Stimulated activated CD4-positive, alpha-beta T cell treated with anti-CD3 and anti-CD28 coated beads, Interleukin-4, amount 100 ng/mL, for 48 hours (primary cell): Measurements from ENCODE around the gene DNA2.
"Not testable (repeated sequence)": the region's sequence is repeated elsewhere in the genome, so short reads cannot be mapped to it uniquely, and the experiment has no call there.

ENCODE experiments used
- DNase-seq, 2 donors: peaks; one replicate each; pipeline ENCODE4 v3.0.0-alpha.2; 2020; ENCODE audit warnings: low read depth in 2 of 2

DNA2 gene

DNA sequence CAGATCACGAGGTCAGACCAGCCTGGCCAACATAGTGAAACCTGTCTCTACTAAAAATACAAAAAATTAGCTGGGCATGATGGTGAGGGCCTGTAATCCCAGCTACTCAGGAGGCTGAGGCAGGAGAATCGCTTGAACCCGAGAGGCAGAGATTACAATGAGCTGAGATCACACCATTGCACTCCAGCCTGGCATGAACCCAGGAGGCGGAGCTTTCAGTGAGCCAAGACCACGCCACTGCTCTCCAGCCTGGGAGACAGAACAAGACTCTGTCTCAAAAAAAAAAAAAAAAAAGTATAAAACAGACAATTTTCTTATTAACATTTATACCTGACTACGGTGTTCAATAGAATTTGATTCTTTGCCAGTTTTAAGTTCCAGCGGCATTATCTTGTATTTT is 22.1 kb downstream of the DNA2 start:
- not testable (repeated sequence) for DNase-seq

- DNase-seq: no peak
Observed at GRCh38 chr10:68446179-68446578, 25.6 kb downstream of the DNA2 start.

- no peak for DNase-seq
Observed at GRCh38 chr10:68442971-68443370, 28.8 kb downstream of the DNA2 start.

DNA sequence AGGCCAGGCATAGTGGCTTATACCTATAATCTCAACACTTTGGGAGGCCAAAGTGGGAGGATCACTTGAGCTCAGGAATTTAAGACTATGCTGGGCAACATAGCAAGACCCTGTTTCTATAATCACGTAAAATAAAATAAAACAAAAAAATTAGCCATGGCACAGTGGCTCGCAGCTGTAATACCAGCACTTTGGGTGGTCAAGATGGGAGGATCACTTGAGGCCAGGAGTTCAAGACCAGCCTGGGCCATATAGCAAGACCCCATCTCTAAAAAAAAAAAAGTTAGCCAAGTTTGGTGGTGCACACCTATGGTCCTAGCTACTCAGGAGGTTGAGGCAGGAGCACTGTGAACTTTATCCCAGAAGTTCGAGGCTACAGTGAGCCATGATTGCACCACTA is 30.9 kb downstream of the DNA2 start:
- DNase-seq: no peak

GRCh38 chr10:68435803-68436202 is 36.0 kb downstream of the DNA2 start:
- DNase-seq: no peak

DNA sequence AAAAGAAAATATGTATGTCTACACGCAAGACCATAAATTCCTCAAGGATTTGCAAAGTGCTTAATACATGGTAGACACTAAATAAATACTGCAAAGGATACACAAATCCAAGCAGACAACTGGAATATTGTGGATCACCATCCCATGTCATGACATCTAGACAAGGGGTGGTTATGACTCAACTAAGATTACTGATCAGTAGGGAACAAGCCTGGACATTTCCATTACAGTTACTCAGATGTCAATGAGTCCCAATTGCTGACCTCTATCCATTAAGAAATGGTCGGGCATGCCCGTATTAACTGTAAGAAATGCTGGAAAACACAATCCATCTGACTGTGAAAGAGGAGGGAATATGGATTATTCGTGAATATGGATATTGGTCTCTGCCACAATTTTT is 37.1 kb downstream of the DNA2 start:
- no peak for DNase-seq

DNA sequence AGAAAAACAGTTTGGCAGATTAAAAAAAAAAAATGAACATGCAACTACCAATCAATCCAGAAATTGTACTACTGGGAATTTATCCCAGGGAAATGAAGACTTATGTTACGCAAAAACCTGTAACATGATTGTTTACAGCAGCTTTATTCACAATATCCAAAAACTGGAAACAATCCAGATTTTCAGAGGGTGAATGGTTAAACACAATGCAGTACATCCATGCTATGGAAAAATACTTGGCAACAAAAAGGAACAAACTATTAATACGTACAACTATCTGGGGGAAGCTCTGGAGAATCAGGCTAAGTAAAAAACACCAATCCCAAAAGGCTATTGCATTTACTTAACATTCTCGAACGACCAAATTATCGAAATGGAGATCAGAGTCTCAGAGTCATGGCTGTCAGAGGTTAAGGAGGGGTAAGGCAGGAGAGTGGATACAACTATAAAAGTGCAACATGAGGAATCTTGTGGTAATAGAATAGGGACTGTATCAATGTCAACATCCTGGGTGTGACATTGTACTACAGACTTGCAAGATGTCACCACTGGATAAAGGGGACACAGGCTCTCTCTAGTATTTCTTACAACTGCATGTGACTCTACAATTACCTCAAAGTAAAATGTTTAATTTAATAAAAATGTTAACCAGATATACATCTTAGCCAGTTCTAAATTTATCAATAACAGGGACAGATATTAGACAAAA is 43.2 kb downstream of the DNA2 start:
- no peak for DNase-seq

DNA sequence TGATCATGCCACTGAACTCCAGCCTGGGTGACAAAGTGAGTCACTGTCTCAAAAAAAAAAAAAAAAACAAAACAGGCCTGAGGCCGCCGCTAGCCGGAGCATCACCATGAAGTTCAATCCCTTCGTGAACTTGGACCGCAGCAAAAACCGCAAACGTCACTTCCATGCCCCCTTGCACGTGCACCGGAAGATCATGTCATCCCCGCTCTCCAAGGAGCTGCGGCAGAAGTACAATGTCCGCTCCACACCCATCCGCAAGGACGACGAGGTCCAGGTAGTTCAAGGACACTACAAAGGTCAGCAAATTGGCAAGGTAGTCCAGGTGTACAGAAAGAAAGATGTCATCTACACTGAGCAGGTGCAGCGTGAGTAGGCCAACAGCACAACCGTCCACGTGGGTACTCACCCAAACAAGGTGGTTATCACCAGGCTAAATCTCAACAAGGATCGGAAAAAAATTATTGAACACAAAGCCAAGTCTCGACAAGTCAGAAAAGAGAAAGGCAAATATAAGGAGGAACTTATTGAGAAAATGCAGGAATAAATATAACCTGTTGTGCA is 47.2 kb downstream of the DNA2 start:
- no peak for DNase-seq

GRCh38 chr10:68423522-68423921 is 48.3 kb downstream of the DNA2 start:
- no peak for DNase-seq

DNA sequence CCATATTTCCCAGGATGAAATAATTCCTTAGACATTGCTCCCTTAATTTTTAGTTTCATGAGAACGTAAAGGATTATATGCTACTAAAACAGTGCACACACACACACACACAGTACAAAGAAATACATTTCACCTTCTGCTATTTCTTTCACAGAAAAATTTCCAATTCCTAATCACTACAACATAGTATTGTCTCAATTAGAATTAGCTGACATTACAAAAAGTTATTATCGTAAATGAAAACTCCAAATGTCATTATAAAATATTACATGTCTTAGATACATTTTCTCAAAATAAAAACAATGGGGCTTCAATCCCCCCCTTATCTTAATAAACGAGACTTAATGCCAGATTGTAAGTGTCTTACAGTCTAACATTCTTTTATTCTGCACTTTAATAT is 52.4 kb downstream of the DNA2 start:
- no peak for DNase-seq

- no peak for DNase-seq
Observed at GRCh38 chr10:68408898-68409518, 62.8 kb downstream of the DNA2 start.

GRCh38 chr10:68406815-68407548 is 64.8 kb downstream of the DNA2 start, which contains the start of gene RUFY2:
Gene RUFY2, minus strand, starts transcription at chr10:68407277. Its CDS starts 88 bp downstream, at chr10:68407189.
- peak; percentile 60 to 62 for DNase-seq

DNA sequence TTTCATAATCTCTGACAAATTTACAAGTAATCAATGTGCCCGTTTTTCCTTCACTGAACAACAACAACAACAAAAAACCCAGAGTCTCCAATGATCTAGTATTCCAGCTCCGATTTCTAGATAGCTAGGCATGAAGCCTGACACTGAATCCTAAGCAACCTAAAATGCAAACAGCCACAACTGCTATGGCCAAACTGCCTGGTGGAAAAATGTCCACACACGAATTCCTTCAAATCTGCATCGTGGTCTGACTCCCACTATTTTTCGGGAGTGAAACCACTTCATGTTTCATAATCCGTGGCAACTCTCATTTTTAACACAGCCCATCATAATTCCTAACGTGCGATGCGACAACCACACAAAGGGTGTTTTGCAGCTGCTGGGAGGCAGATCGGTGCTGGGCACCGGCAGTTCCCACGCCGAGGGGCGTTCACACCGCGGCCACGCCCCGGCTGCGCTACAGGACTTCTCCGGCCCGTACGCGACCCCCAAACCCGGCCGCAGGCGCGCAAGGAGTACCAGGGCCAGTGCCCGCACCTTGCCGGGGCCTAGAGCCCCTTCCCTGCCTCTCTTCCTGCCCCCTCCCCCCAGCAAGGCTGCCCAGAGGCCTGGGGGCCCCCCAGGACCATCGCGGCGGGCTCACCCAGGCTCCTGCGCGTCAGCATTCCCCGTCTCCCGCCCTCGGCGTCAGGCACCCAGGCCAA is 65.5 kb downstream of the DNA2 start:
- DNase-seq: peak in 1 of 2 donors; percentile 30

DNA sequence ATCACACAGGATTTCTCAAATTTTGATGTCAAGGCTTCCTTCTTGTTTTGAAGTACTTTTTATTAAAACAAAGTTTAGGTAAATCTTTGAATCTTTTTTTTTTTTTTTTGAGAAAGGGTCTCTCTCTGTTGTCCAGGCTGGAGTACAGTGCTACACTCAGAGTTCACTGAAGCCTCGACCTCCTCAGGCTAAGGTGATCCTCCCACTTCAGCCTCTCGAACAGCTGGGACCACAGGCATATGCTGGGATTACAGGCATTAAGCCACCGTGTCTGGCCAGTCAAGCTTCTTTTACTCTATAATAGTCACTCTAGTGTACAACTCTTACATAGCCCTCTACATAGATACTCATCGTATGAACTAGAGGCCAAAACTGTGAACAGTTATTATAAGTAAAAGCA is 68.1 kb downstream of the DNA2 start:
- no peak for DNase-seq

- DNase-seq: no peak
Observed at GRCh38 chr10:68402276-68402675, 69.5 kb downstream of the DNA2 start.

GRCh38 chr10:68397005-68397404 is 74.8 kb downstream of the DNA2 start:
- no peak for DNase-seq

DNA sequence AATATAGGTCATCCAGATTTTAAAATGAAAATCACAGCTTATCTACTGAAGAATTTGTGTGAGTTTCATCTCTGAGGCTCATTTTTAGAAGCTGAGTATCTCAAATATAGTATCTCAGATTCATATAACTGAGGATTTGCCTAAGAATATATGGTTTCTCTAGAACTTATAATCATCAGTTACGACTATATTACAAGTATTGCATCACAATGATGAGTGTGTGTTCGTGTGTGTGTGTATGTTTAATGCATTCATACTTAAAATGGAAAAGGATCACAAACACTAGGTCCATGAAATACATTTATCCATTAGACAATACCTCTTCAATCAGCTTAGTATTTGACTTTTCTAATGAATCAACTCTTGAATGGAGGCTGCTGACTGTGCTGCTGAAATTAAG is 86.0 kb downstream of the DNA2 start:
- DNase-seq: no peak

DNA sequence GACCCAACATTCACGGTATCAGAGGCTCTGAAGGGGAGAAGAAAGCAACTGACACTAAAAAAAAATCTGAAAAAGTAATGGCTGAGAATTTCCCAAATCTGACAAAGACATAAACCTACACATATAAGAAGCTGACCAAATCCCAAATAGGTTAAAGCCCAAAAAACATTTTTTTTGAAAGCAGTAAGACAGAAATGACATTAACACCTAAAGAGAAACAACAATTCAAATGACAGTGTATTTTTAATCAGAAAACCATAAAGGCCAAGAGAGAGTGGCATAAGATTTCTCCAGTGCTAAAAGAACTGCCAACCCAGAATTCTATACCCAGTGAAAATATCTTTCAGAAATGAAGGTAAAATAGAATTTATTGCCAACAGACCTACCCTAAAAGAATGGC is 100.2 kb downstream of the DNA2 start:
- no peak for DNase-seq

DNA sequence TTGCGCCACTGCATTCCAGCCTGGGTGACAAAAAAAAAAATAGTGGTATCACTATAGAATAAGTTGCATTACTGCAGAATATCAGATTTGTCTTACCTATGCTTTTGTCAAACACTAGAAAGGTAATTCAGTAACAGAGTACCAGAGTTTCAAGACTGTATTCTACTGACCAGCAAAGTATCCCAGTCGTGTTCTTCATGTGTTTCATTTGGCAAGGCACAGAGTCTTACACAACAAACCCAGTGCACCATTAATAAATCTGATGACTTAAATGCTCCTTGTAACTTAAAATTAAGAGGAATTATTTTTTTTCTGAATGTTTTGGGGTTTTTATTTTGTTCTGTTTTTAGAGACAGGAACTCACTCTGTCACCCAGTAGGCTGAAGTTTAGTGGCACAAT is 104.7 kb downstream of the DNA2 start:
- no peak for DNase-seq

DNA sequence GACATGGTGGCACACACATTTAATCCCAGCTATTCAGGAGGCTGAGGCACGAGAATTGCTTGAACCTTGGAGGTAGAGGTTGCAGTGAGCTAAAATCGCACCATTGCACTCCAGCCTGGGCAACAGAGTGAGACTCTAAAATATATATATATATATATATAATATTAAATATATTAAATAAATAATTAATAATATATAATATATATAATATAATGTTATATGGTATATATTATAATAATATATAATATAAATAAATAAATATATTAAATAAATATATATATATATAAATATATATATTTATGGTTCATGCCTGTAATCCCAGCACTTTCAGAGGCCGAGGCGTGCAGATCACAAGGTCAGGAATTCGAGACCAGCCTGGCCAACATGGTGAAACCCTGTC is 105.2 kb downstream of the DNA2 start:
- no peak for DNase-seq

DNA sequence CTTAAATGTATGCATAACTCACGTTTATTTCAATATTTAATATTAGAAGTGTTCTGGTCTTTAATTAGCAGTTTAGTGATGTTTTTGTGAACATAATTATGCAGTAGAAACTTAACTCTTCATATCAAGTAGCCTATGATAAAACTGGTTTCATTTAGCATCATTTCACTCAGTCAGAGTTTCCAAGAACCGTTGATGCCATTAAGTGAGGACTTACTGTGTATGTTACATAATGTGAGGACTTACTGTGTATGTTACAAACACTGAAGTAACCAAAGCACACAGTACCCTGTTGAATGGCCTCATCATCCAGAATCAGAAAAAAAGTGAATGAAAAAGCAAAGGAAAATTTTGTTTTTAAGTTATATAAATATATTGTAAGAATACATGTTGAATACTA is 106.2 kb downstream of the DNA2 start:
- no peak for DNase-seq
